ENCODE results near the gene MYO1F. TPM values are rescaled to one million over a fixed set of nuclear protein-coding genes. Genes with fewer than 3 reads are reported as not detected.

The MYO1F gene
- total and polyA plus RNA-seq, 2 of the 13 experiments (the other 11 are each of a cell fraction or from before 2014, with no cell fraction given) = 0.09 to 0.13 TPM

- in situ Hi-C loops (cut with HindIII; ENCODE audit: extremely low pct_ligation_motif_present, low pct_unique_long_range_greater_than_20kb) = no loop called here
- no TSS peak for BruUV-seq (replicated peaks)
Observed at GRCh38 chr19:8510589-8511115, 66.6 kb downstream of the MYO1F start.

More at GRCh38 chr19:8510589-8511115, 66.6 kb downstream of the MYO1F start:
- H2AFZ ChIP-seq (ENCODE audit: low read length) = no peak overlapping the region
- H4K20me1 ChIP-seq (ENCODE audit: insufficient read depth, low read length) = no peaks in the 10 kb centered on the region
- H3K9me3 ChIP-seq (ENCODE audit: low read length) = no peaks in the 10 kb centered on the region
- WGBS (ENCODE audit: low lambda C conversion rate) = 96% methylated on average over 17 of the region's 52 CpGs
- H3K36me3 ChIP-seq (replicated peaks in 1 of 2; ENCODE audit: control insufficient read depth in 1 of 2, insufficient read depth in 2 of 2, low read length in 2 of 2) = no peaks in the 10 kb centered on the region
- no peak for FAIRE-seq
- no peaks in the 10 kb centered on the region for H3K79me2 ChIP-seq (ENCODE audit: insufficient read depth, low read length)
- no peak for DNase-seq (ENCODE audit: low spot score)
- no peaks in the 10 kb centered on the region for H3K27me3 ChIP-seq (ENCODE audit: control insufficient read depth in 1 of 2, insufficient read depth in 2 of 2, low read length in 2 of 2)
- no peak overlapping the region for H3K4me3 ChIP-seq (replicated peaks in 1 of 3; ENCODE audit: insufficient read depth in 1 of 3, low read depth in 2 of 3, low read length in 3 of 3)
- no peak overlapping the region for H3K9ac ChIP-seq (ENCODE audit: insufficient read depth, low read depth, low read length)
- ATAC-seq = no peak
- ChIA-PET POLR2A (no interaction called here), CTCF (ENCODE audit: low intra/inter-chr PET ratio, low total read pairs) (no interaction called here)
- TF ChIP-seq ZSCAN22 (CRISPR knock-in tag; IDR thresholded peaks at IDR 0.05) (no peak), ZNF574 (CRISPR knock-in tag; IDR thresholded peaks at IDR 0.05) (no peak), SRY (CRISPR knock-in tag; IDR thresholded peaks at IDR 0.05) (no peak), MTF1 (CRISPR knock-in tag; IDR thresholded peaks at IDR 0.05) (no peak), ZNF296 (CRISPR knock-in tag; conservative IDR thresholded peaks at IDR 0.05) (no peak), SNAPC2 (CRISPR knock-in tag; IDR thresholded peaks at IDR 0.05) (no peak), ESRRA (CRISPR knock-in tag; IDR thresholded peaks at IDR 0.05; ENCODE audit: low read depth) (no peak)
- TF ChIP-seq, protein P1, sequence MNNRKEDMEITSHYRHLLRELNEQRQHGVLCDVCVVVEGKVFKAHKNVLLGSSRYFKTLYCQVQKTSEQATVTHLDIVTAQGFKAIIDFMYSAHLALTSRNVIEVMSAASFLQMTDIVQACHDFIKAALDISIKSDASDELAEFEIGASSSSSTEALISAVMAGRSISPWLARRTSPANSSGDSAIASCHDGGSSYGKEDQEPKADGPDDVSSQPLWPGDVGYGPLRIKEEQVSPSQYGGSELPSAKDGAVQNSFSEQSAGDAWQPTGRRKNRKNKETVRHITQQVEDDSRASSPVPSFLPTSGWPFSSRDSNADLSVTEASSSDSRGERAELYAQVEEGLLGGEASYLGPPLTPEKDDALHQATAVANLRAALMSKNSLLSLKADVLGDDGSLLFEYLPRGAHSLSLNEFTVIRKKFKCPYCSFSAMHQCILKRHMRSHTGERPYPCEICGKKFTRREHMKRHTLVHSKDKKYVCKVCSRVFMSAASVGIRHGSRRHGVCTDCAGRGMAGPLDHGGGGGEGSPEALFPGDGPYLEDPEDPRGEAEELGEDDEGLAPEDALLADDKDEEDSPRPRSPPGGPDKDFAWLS (CRISPR knock-in tag; IDR thresholded peaks at IDR 0.05; ENCODE audit: borderline replicate concordance) = no peak
- no peak overlapping the region for H3K4me2 ChIP-seq (ENCODE audit: low read depth, low read length)
- no peak overlapping the region for H3K27ac ChIP-seq (ENCODE audit: extremely low read length, insufficient read depth, low read length)
- peaks cover 37% of the 10 kb centered on the region for H3K4me1 ChIP-seq (ENCODE audit: insufficient read depth, low read length)
- intact Hi-C loops (cut with micrococcal nuclease; ENCODE audit: unreplicated experiment) = no loop called here

Data from HepG2 (cell line).